T-helper 2 cell treated with Interferon-gamma antibody and Interleukin-4, amounts not matched to agents 5 μg/mL and 100 μg/mL, for 36 hours (primary cell): ENCODE data around the gene CAPRIN1.

ENCODE experiments used
- DNase-seq: peaks from one replicate; pipeline ENCODE4 v3.0.0; 2021; ENCODE audit warnings: low spot score
- H3K27ac Mint-ChIP-seq: one replicate; pipeline ENCODE4 v1.8.0; 2021; ENCODE audit warnings: mild to moderate bottlenecking, mixed read lengths
- H3K27me3 Mint-ChIP-seq: one replicate; pipeline ENCODE4 v1.8.0; 2021; ENCODE audit warnings: low read depth, mixed read lengths
- H3K36me3 Mint-ChIP-seq: one replicate; pipeline ENCODE4 v1.8.0; 2021; ENCODE audit warnings: low read depth, mixed read lengths
- H3K4me1 Mint-ChIP-seq: one replicate; pipeline ENCODE4 v1.8.0; 2021; ENCODE audit warnings: low read depth, mixed read lengths
- H3K4me3 Mint-ChIP-seq: one replicate; pipeline ENCODE4 v1.8.0; 2022; ENCODE audit warnings: mild to moderate bottlenecking, moderate library complexity, mixed read lengths
- H3K9me3 Mint-ChIP-seq: one replicate; pipeline ENCODE4 v1.8.0; 2021; ENCODE audit warnings: mixed read lengths

CAPRIN1 gene

GRCh38 chr11:34051349-34052035 is at the start of gene CAPRIN1:
Gene CAPRIN1 (plus strand): TSS chr11:34051731. CDS start chr11:34052421, 690 bp downstream.
- H3K9me3 Mint-ChIP-seq = no peaks in the 10 kb centered on the region
- peaks cover 26% of the 10 kb centered on the region for H3K36me3 Mint-ChIP-seq
- H3K27me3 Mint-ChIP-seq = no peaks in the 10 kb centered on the region
- peaks cover 24% of the 10 kb centered on the region for H3K4me1 Mint-ChIP-seq
- DNase-seq = peak; percentile 86
- peak within 1 kb of the TSS; percentile 100 for H3K4me3 Mint-ChIP-seq
- peak within 1 kb of the TSS; percentile 97 for H3K27ac Mint-ChIP-seq

DNA sequence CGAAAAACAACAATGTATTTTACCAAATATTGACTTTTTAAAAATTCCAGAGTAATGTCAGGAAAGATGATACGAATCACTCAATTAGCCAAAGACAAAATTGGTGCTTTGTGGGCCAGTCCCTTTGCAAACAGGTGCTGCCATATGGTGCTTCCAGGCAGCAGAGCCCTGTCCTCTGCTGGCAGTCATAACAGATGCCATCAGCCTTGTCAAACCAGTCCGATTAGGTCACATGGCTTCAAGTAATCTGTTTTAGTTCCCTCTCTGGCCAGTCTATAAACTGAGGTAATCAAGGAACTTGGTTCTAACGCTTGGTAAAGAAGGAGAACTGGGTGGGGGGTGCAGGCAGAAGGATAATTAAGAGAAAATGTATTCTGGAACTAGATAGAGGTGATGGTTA is 49.1 kb upstream of the CAPRIN1 start:
- peaks cover 3% of the 10 kb centered on the region for H3K4me1 Mint-ChIP-seq
- H3K27me3 Mint-ChIP-seq = peaks cover 43% of the 10 kb centered on the region
- no peak for DNase-seq
- H3K4me3 Mint-ChIP-seq = no peak overlapping the region
- H3K27ac Mint-ChIP-seq = no peak overlapping the region
- H3K9me3 Mint-ChIP-seq = no peaks in the 10 kb centered on the region
- no peaks in the 10 kb centered on the region for H3K36me3 Mint-ChIP-seq

GRCh38 chr11:34004236-34004635 is 47.3 kb upstream of the CAPRIN1 start:
- DNase-seq = no peak
- peaks cover 41% of the 10 kb centered on the region for H3K27me3 Mint-ChIP-seq
- no peak overlapping the region for H3K4me3 Mint-ChIP-seq
- H3K4me1 Mint-ChIP-seq = no peaks in the 10 kb centered on the region
- H3K36me3 Mint-ChIP-seq = no peaks in the 10 kb centered on the region
- no peak overlapping the region for H3K27ac Mint-ChIP-seq
- H3K9me3 Mint-ChIP-seq = no peaks in the 10 kb centered on the region

DNA sequence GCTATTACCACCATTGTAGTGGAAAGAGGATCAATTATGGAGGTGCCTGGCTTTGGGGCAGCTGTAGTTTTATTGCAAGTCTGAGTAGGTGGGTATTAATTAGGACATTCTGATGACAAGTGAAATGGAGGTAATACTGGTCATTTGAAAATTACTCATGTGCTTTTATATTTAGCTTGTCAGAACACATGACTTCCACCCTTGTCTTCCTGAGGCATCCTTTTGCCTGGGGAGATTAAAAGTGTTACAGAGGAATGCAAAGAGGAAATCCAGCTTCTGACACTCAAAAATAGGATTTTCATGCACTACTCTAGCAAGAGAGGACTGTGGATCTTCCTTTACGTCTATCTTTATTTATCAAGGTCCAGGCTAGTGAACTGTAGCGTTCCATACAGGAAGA is 44.7 kb upstream of the CAPRIN1 start:
- peaks cover 35% of the 10 kb centered on the region for H3K27me3 Mint-ChIP-seq
- H3K4me3 Mint-ChIP-seq = no peak overlapping the region
- no peak for DNase-seq
- no peak overlapping the region for H3K27ac Mint-ChIP-seq
- no peaks in the 10 kb centered on the region for H3K36me3 Mint-ChIP-seq
- no peaks in the 10 kb centered on the region for H3K4me1 Mint-ChIP-seq
- no peaks in the 10 kb centered on the region for H3K9me3 Mint-ChIP-seq

DNA sequence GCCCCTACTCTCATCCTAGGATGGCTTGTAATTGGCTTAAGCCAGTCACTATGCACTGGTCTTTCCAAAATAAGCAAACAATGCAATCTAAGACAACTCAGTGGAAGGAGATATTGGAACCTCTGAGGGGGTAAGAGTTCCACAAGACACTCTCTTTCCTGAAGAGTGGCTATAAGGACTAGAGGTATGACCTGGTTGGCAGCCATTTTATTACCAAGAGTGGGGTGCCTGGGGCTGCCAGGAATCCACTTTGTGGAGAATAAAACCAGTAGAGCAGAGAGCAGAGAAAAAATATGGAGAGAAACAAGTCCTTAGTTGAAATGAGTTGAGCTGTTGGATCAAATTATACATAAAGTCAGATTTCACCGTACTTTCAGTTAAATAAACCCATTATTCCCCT is 38.8 kb upstream of the CAPRIN1 start:
- H3K9me3 Mint-ChIP-seq = no peaks in the 10 kb centered on the region
- H3K4me1 Mint-ChIP-seq = no peaks in the 10 kb centered on the region
- H3K27ac Mint-ChIP-seq = no peak overlapping the region
- no peaks in the 10 kb centered on the region for H3K36me3 Mint-ChIP-seq
- no peak for DNase-seq
- peaks cover 21% of the 10 kb centered on the region for H3K27me3 Mint-ChIP-seq
- H3K4me3 Mint-ChIP-seq = no peak overlapping the region

DNA sequence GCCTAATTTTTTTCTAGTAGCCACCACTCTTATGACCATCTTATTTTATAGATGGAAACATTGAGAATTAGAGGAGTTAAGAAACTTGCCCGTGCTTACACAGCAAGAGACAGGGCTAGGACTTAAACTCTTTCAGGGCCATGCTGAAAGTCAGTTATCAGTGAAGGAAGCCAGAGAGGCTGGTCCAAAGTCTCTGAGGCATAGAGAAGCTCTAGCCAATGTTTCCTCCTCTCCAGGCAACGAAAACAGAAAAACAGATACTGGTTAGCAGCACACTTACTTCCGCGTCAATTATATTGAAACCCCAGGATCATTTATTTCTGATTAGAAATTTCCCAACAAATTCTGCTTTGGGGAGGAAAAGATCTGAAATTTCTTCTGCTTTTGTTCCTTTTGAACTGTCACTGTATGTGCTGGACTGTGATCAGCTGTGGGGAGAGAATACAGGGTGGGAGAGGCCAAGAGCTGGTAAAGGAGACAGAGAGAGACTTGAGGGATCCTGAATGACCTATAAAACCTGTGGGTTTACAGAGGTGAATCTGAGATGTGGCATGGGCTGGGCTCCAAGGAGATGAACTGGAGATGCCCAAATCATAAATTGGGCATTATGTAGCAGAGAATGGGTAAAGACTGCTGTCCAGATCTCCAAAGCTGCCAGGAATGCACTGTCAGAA is 37.5 kb upstream of the CAPRIN1 start:
- H3K4me1 Mint-ChIP-seq = no peaks in the 10 kb centered on the region
- H3K27ac Mint-ChIP-seq = no peak overlapping the region
- peaks cover 16% of the 10 kb centered on the region for H3K27me3 Mint-ChIP-seq
- H3K4me3 Mint-ChIP-seq = no peak overlapping the region
- H3K9me3 Mint-ChIP-seq = no peaks in the 10 kb centered on the region
- H3K36me3 Mint-ChIP-seq = no peaks in the 10 kb centered on the region
- no peak for DNase-seq

GRCh38 chr11:34021977-34022735 is 29.4 kb upstream of the CAPRIN1 start:
- H3K4me3 Mint-ChIP-seq = no peak overlapping the region
- DNase-seq = no peak
- H3K27me3 Mint-ChIP-seq = peaks cover 2% of the 10 kb centered on the region
- no peaks in the 10 kb centered on the region for H3K4me1 Mint-ChIP-seq
- peaks cover 5% of the 10 kb centered on the region for H3K9me3 Mint-ChIP-seq
- no peaks in the 10 kb centered on the region for H3K36me3 Mint-ChIP-seq
- H3K27ac Mint-ChIP-seq = no peak overlapping the region

GRCh38 chr11:34026432-34026831 is 25.1 kb upstream of the CAPRIN1 start:
- Mint-ChIP-seq H3K4me3 (no peak overlapping the region), H3K27ac (no peak overlapping the region), H3K36me3 (no peaks in the 10 kb centered on the region), H3K4me1 (no peaks in the 10 kb centered on the region), H3K9me3 (peaks cover 5% of the 10 kb centered on the region), H3K27me3 (peaks cover 15% of the 10 kb centered on the region)
- DNase-seq = no peak

DNA sequence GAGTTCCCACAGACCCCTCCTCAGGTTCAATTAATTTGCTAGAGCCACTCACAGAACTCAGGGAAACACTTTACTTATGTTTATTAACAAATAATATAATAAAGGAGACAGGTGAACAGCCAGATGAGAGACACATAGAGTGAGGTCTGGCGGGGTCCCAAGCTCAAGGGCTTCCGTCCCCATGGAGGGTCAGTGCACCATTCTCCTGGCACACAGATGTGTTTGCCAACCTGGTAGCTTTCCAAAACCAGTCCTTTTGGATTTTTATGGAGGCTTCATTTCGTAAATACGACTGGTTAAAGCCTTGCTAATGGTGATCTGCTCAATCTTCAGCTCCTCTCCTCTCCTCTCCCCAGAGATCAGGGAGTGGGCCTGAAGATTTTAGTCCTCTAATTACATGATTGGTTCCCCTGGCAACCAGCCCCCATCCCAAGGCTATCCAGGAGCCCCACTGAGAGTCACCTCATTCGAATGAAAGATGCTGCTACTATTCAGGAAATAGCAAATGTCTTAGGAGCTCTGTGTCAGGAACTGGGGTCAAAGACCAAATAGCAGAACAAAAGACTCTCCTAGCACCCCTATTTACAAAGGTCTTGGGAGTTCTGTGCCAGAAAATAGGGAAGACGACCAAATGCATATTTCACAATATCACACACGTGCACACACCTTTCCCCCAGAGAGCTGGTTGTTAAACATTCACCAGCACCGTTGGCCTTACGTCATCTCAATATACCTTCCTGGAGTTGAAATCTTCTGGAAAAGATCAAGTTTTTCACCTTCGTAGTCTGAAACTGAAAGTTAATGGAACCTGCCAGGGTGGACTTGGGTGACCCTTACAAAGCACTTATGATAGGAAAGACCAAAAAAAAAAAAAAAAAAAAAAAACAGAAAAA is 23.8 kb upstream of the CAPRIN1 start:
- no peak for DNase-seq
- Mint-ChIP-seq H3K4me1 (no peaks in the 10 kb centered on the region), H3K27ac (no peak overlapping the region), H3K9me3 (no peaks in the 10 kb centered on the region), H3K36me3 (no peaks in the 10 kb centered on the region), H3K4me3 (no peak overlapping the region), H3K27me3 (peaks cover 17% of the 10 kb centered on the region)

DNA sequence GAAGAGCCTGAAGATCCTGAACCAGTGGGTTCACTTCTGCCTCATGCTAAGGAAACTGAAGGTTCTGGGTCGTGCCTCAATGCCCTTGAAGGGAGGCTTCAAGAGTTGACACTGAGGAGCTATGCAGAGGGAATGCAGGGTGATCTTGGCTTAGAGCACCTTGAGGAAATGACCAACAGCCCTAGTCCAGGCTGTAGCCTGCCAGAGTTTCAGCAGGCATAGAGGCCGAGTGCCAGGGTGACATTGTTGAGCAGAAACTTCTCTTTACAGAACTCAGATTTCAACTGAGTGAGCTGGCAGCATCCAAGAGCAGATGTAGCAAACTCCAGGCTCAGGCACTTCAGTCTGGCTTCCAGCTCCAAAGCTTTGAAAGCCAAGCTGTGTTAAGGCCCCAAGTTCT is 23.1 kb upstream of the CAPRIN1 start:
- no peaks in the 10 kb centered on the region for H3K9me3 Mint-ChIP-seq
- no peaks in the 10 kb centered on the region for H3K4me1 Mint-ChIP-seq
- peaks cover 17% of the 10 kb centered on the region for H3K27me3 Mint-ChIP-seq
- DNase-seq = no peak
- no peak overlapping the region for H3K27ac Mint-ChIP-seq
- H3K4me3 Mint-ChIP-seq = no peak overlapping the region
- no peaks in the 10 kb centered on the region for H3K36me3 Mint-ChIP-seq

- Mint-ChIP-seq H3K27ac (no peak overlapping the region), H3K9me3 (no peaks in the 10 kb centered on the region), H3K27me3 (peaks cover 17% of the 10 kb centered on the region), H3K4me1 (no peaks in the 10 kb centered on the region), H3K36me3 (no peaks in the 10 kb centered on the region), H3K4me3 (no peak overlapping the region)
- DNase-seq = no peak
Observed at GRCh38 chr11:34029176-34029575, 22.4 kb upstream of the CAPRIN1 start.

GRCh38 chr11:34030382-34030781 is 21.1 kb upstream of the CAPRIN1 start:
- H3K9me3 Mint-ChIP-seq = no peaks in the 10 kb centered on the region
- DNase-seq = no peak
- H3K27ac Mint-ChIP-seq = no peak overlapping the region
- peaks cover 17% of the 10 kb centered on the region for H3K27me3 Mint-ChIP-seq
- no peaks in the 10 kb centered on the region for H3K36me3 Mint-ChIP-seq
- H3K4me1 Mint-ChIP-seq = no peaks in the 10 kb centered on the region
- no peak overlapping the region for H3K4me3 Mint-ChIP-seq

DNA sequence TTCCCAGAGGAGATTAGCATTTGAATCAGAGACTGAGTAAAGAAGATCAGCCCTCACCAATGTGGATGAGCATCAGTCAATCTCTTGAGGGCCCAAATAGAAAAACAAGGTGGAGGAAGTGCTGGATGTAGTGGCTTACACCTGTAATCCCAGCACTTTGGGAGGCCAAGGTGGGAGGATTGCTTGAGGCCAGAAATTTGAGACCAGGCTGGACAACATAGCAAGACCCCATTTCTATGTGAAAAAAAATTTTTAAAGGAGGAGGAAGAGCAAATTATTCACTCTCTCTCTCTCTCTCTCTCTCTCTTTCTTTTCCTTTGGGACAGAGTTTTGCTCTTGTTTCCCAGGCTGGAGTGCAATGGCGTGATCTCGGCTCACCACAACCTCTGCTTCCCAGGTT is 18.1 kb upstream of the CAPRIN1 start:
- Mint-ChIP-seq H3K4me1 (no peaks in the 10 kb centered on the region), H3K4me3 (no peak overlapping the region), H3K36me3 (no peaks in the 10 kb centered on the region), H3K9me3 (no peaks in the 10 kb centered on the region), H3K27me3 (peaks cover 14% of the 10 kb centered on the region), H3K27ac (no peak overlapping the region)
- DNase-seq = no peak
